Measurements from ENCODE around the gene CD7. TPM values are rescaled to one million over a fixed set of nuclear protein-coding genes. Genes with fewer than 3 reads are reported as not detected.

CD7 gene
- total and polyA plus RNA-seq, 9 of the 15 experiments (the other 6 are each of a cell fraction or from before 2014, with no cell fraction given) = 0.21 to 0.35 TPM; not detected in 7

DNA sequence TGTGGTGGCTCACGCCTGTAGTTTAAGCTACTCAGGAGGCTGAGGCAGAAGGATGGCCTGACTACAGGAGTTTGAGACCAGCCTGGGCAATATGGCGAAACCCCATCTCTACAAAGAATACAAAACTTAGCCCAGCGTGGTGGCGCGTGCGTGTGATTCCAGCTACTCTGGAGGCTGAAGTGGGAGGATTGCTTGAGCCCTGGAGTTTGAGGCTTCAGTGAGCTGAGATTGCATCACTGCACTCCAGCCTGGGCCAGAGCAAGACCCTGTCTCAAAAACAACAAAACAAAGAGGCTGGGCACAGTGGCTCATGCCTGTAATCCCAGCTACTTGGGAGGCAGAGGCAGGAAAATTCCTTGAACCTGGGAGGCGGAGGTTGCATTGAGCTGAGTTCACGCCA lies 36.9 kb downstream of the CD7 start (continued):
- TF ChIP-seq, protein P1, sequence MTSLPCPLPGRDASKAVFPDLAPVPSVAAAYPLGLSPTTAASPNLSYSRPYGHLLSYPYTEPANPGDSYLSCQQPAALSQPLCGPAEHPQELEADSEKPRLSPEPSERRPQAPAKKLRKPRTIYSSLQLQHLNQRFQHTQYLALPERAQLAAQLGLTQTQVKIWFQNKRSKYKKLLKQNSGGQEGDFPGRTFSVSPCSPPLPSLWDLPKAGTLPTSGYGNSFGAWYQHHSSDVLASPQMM (CRISPR knock-in tag; IDR thresholded peaks at IDR 0.05) = no peak
- no peak for TF ChIP-seq OTX1 (CRISPR knock-in tag; IDR thresholded peaks at IDR 0.05)
- TF ChIP-seq ZBTB1 (CRISPR knock-in tag; IDR thresholded peaks at IDR 0.05; ENCODE audit: borderline replicate concordance, low read depth) = no peak
- no peak for TF ChIP-seq ZNF384 (IDR thresholded peaks at IDR 0.05; ENCODE audit: low read depth, low read length)
- no peak for TF ChIP-seq NR2C1 (IDR thresholded peaks at IDR 0.05)
- no peak for TF ChIP-seq NR2C1 (tag; IDR thresholded peaks at IDR 0.05)
- no peak for TF ChIP-seq PHB (CRISPR knock-in tag; IDR thresholded peaks at IDR 0.05)
- TF ChIP-seq ZNF12 (CRISPR knock-in tag; IDR thresholded peaks at IDR 0.05) = no peak

DNA sequence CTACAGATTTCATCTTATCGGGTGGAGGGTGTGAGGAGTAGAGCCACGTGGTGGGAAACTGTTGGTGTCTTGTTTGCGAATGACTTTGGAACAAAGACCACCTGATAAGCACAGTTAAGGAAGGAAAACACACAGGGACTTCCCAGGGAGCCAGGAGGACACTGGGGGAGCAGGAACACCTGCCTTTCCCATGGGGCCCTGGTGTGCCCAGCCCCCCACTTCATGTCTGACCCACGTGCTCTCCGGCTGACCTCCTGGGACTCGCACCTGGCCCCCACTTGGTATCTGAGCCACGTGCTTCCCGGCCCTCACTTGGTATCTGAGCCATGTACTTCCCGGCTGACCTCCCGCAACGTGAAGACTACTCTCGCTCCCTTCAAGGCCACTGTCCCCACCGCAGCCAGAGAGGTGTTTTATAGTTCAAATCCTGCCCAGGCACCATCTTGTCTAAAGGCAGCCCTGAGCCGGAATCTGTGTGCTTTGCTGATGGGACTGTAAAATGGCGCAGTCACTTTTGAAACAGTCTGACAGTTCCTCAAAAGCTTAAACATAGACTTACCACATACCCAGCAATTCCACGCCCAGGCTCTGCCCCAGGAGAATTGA lies 38.5 kb downstream of the CD7 start:
- BruUV-seq (replicated peaks) = no TSS peak
- FAIRE-seq (no peak), DNase-seq (ENCODE audit: extremely low read depth in 1 of 4, low spot score in 3 of 4) (no peak), ATAC-seq (no peak)
- Histone ChIP-seq H3K9me1 (ENCODE audit: control insufficient read depth, insufficient read depth, low read length) (no peaks in the 10 kb centered on the region), H3K9me3 (replicated peaks; ENCODE audit: control insufficient read depth, insufficient read depth, low read depth, low read length) (no peaks in the 10 kb centered on the region), H3K4me3 (no peak overlapping the region), H3K4me1 (replicated peaks in 1 of 2; ENCODE audit: control insufficient read depth in 2 of 2, insufficient read depth in 2 of 2, low read length in 2 of 2) (peaks cover 13 to 54% of the 10 kb centered on the region in 2 experiments; a peak in 4 of 5 replicates), H3K27ac (ENCODE audit: extremely low read depth, low read depth, low read length) (peak overlapping the region; percentile 25; the same call in 1 of the 3 replicates), H4K20me1 (replicated peaks; ENCODE audit: control insufficient read depth, insufficient read depth, low read length) (no peaks in the 10 kb centered on the region), H3K36me3 (ENCODE audit: control insufficient read depth, insufficient read depth, low read length) (no peaks in the 10 kb centered on the region), H3K9ac (ENCODE audit: insufficient read depth in 1 of 2, low read depth in 2 of 2, low read length in 2 of 2) (peak overlapping the region; percentile 0 to 86; a peak in 2 of 4 replicates), H3K27me3 (ENCODE audit: control insufficient read depth in 2 of 2, insufficient read depth in 2 of 2, low read length in 2 of 2) (no peaks in the 10 kb centered on the region), H3K79me2 (ENCODE audit: control insufficient read depth, insufficient read depth, low read length) (peaks cover 1% of the 10 kb centered on the region; the same call in 1 of the 3 replicates), H3K4me2 (ENCODE audit: insufficient read depth, low read length) (no peak overlapping the region), H2AFZ (ENCODE audit: low read depth, low read length) (peak overlapping the region; percentile 84)
- intact Hi-C loops (cut with micrococcal nuclease) = no loop called here
- 67% methylated on average over 16 of the region's 16 CpGs for whole genome bisulfite sequencing (ENCODE audit: insufficient coverage, low coverage, missing lambda C conversion rate)
- CTCF ChIA-PET (ENCODE audit: low intra/inter-chr PET ratio) = no interaction called here
- in situ Hi-C loops (cut with MboI) = no loop called here
- POLR2A ChIA-PET = no interaction called here
- TF ChIP-seq MGA (IDR thresholded peaks at IDR 0.05) (peak; percentile 76), RAD51 (IDR thresholded peaks at IDR 0.05; ENCODE audit: borderline replicate concordance, low read depth) (no peak)

Data from K562 (cell line).